Esophagus squamous epithelium (tissue), 5 donors: ENCODE data around the gene PIK3R2. TPM values are rescaled to one million over a fixed set of nuclear protein-coding genes. Genes with fewer than 3 reads are reported as not detected.
A peak's percentile ranks its signal among the peaks of the same experiment; 100 is the strongest.

ENCODE experiments used
- DNase-seq: peaks from one replicate; lab custom pipeline; 2025; lab: John Stamatoyannopoulos, UW
- H3K27ac ChIP-seq, 4 donors: fragments of 200-600 bp; sonication (generic); one replicate each; pipeline ENCODE4 v1.5.1; 2016 to 2019; ENCODE audit warnings: mild to moderate bottlenecking in 1 of 4
- H3K27me3 ChIP-seq, 4 donors: fragments of 200-600 bp; sonication (generic); 1 replicate in 3 of 4; 2 replicates in 1 of 4; pipeline versions ENCODE4 v1.5.1 to v1.6.0; 2017 to 2021; ENCODE audit warnings: antibody characterized with exemption in 1 of 4
- H3K36me3 ChIP-seq, 3 donors: fragments of 200-600 bp; sonication (generic); one replicate each; pipeline ENCODE4 v1.5.1; 2016 to 2019
- H3K4me1 ChIP-seq, 3 donors: fragments of 200-600 bp; sonication (generic); one replicate each; pipeline ENCODE4 v1.5.1; 2017 to 2019
- H3K4me3 ChIP-seq, 4 donors: fragments of 200-600 bp; sonication (generic); 1 replicate in 3 of 4; 2 replicates in 1 of 4; pipeline ENCODE4 v1.5.1; 2016 to 2019; ENCODE audit warnings: mild to moderate bottlenecking in 2 of 4, moderate library complexity in 1 of 4
- H3K9me3 ChIP-seq, 3 donors: fragments of 200-600 bp; sonication (generic); one replicate each; pipeline ENCODE4 v1.5.1; 2016 to 2019
- CTCF ChIP-seq, 6 experiments: fragments of 450-650 bp in 4 of 6; fragments of 200-600 bp in 2 of 6; sonication (generic) in 2 of 6; IDR thresholded peaks; one replicate each; pipeline ENCODE4 v1.5.1; 2016 to 2019; ENCODE audit warnings: antibody characterized with exemption in 6 of 6, mild to moderate bottlenecking in 4 of 6, moderate library complexity in 4 of 6
- POLR2A ChIP-seq, 4 donors: fragments of 450-650 bp; IDR thresholded peaks; one replicate each; pipeline ENCODE4 v1.6.1; 2017; ENCODE audit warnings: antibody characterized with exemption in 4 of 4, mild to moderate bottlenecking in 4 of 4, moderate library complexity in 3 of 4
- WGBS, 2 donors: methylation state at CpG; one replicate each; pipeline ENCODE4 v1.1.5; 2018; 5-methylcytosine and 5-hydroxymethylcytosine counted together
- intact Hi-C: fragments of 100-400 bp; cut with DNase I; formaldehyde crosslinking; loops from one replicate; pipeline ENCODE4 v1.15.0; 2022
- total RNA-seq, 4 donors: library from RNA; depleted of rRNA; stranded (reverse); fragments of >200 nt; gene quantifications; one replicate each; pipeline ENCODE4 v1.1.0, GENCODE V29; 2016
- donor health status: DM: yes; HTN: yes; CAD: no.

The PIK3R2 gene
- total RNA-seq, 4 donors from 2014 or later: 20.4 to 42.1 (median 29.1) TPM

GRCh38 chr19:18119013-18119716, 33.8 kb upstream of the PIK3R2 start:
- peaks cover 19 to 38% (median 22%) of the 10 kb centered on the region in 3 donors for H3K4me1 ChIP-seq
- H3K9me3 ChIP-seq: no peaks in the 10 kb centered on the region
- H3K27ac ChIP-seq: peak overlapping the region in 3 of 4 donors; percentile 73 to 87 (median 77)
- H3K27me3 ChIP-seq: no peaks in the 10 kb centered on the region
- peaks cover 0 to 26% (median 0%) of the 10 kb centered on the region in 3 donors for H3K36me3 ChIP-seq
- TF ChIP-seq CTCF (IDR thresholded peaks at IDR 0.05) (no peak), POLR2A (IDR thresholded peaks at IDR 0.05) (no peak)
- 16 to 19% methylated on average over 6 to 11 of the region's 13 CpGs for WGBS, 2 donors
- H3K4me3 ChIP-seq: peak overlapping the region in 2 of 4 donors; percentile 81
- intact Hi-C loops: loop anchor here (10.0 kb wide), 1 partner anchor 136 kb away; a partner anchor contains a TSS
- no peak for DNase-seq

- H3K27me3 ChIP-seq: no peaks in the 10 kb centered on the region
- H3K4me3 ChIP-seq: peak overlapping the region in 1 of 4 donors; percentile 81
- no peak for TF ChIP-seq CTCF (IDR thresholded peaks at IDR 0.05)
- no peak for DNase-seq
- 66 to 93% methylated on average over 4 to 8 of the region's 14 CpGs for WGBS, 2 donors
- H3K27ac ChIP-seq: peak overlapping the region in 3 of 4 donors; percentile 73 to 87 (median 77)
- intact Hi-C loops: loop anchor here (10.0 kb wide), 1 partner anchor 135 kb away; a partner anchor contains a TSS
- H3K4me1 ChIP-seq: peaks cover 19 to 38% (median 22%) of the 10 kb centered on the region in 3 donors
- no peaks in the 10 kb centered on the region for H3K9me3 ChIP-seq
- H3K36me3 ChIP-seq: peaks cover 0 to 31% (median 0%) of the 10 kb centered on the region in 3 donors
These were observed 33.3 kb upstream of the PIK3R2 start for GRCh38 chr19:18119717-18120105.

- peaks cover 19 to 38% (median 22%) of the 10 kb centered on the region in 3 donors for H3K4me1 ChIP-seq
- 45 to 60% methylated on average over 1 of the region's 1 CpG for WGBS, 2 donors
- intact Hi-C loops: no loop called here
- peak overlapping the region in 1 of 4 donors; percentile 87 for H3K27ac ChIP-seq
- no peak overlapping the region for H3K4me3 ChIP-seq
- DNase-seq: no peak
- H3K27me3 ChIP-seq: no peaks in the 10 kb centered on the region
- no peaks in the 10 kb centered on the region for H3K9me3 ChIP-seq
- H3K36me3 ChIP-seq: peaks cover 0 to 36% (median 0%) of the 10 kb centered on the region in 3 donors
- no peak for TF ChIP-seq CTCF (IDR thresholded peaks at IDR 0.05)
These were observed 32.8 kb upstream of the PIK3R2 start for GRCh38 chr19:18120127-18120526.

GRCh38 chr19:18121166-18121565, 31.8 kb upstream of the PIK3R2 start:
- TF ChIP-seq CTCF (IDR thresholded peaks at IDR 0.05): no peak
- no peak for TF ChIP-seq POLR2A (IDR thresholded peaks at IDR 0.05)

GRCh38 chr19:18122424-18122823, 30.5 kb upstream of the PIK3R2 start:
- Histone ChIP-seq H3K4me1 (peaks cover 14 to 31% (median 18%) of the 10 kb centered on the region in 3 donors), H3K27me3 (no peaks in the 10 kb centered on the region), H3K4me3 (no peak overlapping the region), H3K36me3 (peaks cover 0 to 55% (median 0%) of the 10 kb centered on the region in 3 donors), H3K27ac (peak overlapping the region in 1 of 4 donors; percentile 56), H3K9me3 (no peaks in the 10 kb centered on the region)
- intact Hi-C loops: no loop called here
- TF ChIP-seq CTCF (IDR thresholded peaks at IDR 0.05) (no peak), POLR2A (IDR thresholded peaks at IDR 0.05) (no peak)
- no peak for DNase-seq
- WGBS, 2 donors: 92 to 97% methylated on average over 2 to 6 of the region's 7 CpGs

More at GRCh38 chr19:18121166-18121565, 31.8 kb upstream of the PIK3R2 start:
- H3K4me3 ChIP-seq: no peak overlapping the region
- no peaks in the 10 kb centered on the region for H3K27me3 ChIP-seq
- 100% methylated on average over 1 to 2 of the region's 5 CpGs for WGBS, 2 donors
- peaks cover 0 to 45% (median 0%) of the 10 kb centered on the region in 3 donors for H3K36me3 ChIP-seq
- DNase-seq: no peak
- H3K27ac ChIP-seq: no peak overlapping the region
- H3K9me3 ChIP-seq: no peaks in the 10 kb centered on the region
- intact Hi-C loops: no loop called here
- H3K4me1 ChIP-seq: peaks cover 19 to 38% (median 22%) of the 10 kb centered on the region in 3 donors
